HG03342 (cell line): ENCODE measurements around the gene TGIF2LY.
"Not testable (repeated sequence)": the region's sequence is repeated elsewhere in the genome, so short reads cannot be mapped to it uniquely, and the experiment has no call there.

Source experiments
- ATAC-seq: cut with Tn5 transposase; IDR thresholded peaks from one replicate; pipeline ENCODE4 v1.9.1; 2021; ENCODE audit warnings: mild to moderate bottlenecking, moderate library complexity; ENCODE audit not compliant: unreplicated experiment

Gene TGIF2LY

GRCh38 chrY:3578767-3579166, at the start of gene TGIF2LY:
Gene TGIF2LY, plus strand, starts transcription at chrY:3579067. Its CDS starts 178 bp downstream, at chrY:3579245.
- not testable (repeated sequence) for ATAC-seq
